Fibroblast of lung (primary cell): Measurements from ENCODE around the gene UHRF1. TPM values are rescaled to one million over a fixed set of nuclear protein-coding genes. Genes with fewer than 3 reads are reported as not detected.
A peak's percentile ranks its signal among the peaks of the same experiment; 100 is the strongest.
"Not testable (repeated sequence)": the region's sequence is repeated elsewhere in the genome, so short reads cannot be mapped to it uniquely, and the experiment has no call there.

Experiments
- DNase-seq, 2 donors: peaks; one replicate each; pipeline versions ENCODE4 v3.0.0 to v3.0.0-alpha.2; 2010; ENCODE audit warnings: low read depth in 2 of 2
- H2AFZ ChIP-seq: 2 replicates; pipeline ENCODE4 v1.5.1; 2012; ENCODE audit warnings: low read length, control low read depth, inconsistent platforms
- H3K27ac ChIP-seq: 2 replicates; pipeline ENCODE4 v1.5.1; 2011; ENCODE audit warnings: low read length, control low read depth; ENCODE audit not compliant: insufficient read depth
- H3K27me3 ChIP-seq: 2 replicates; pipeline ENCODE4 v1.5.1; 2011; ENCODE audit warnings: mild to moderate bottlenecking, low read length; ENCODE audit not compliant: control insufficient read depth, insufficient read depth
- H3K36me3 ChIP-seq: 2 replicates; pipeline ENCODE4 v1.5.1; 2011; ENCODE audit warnings: low read length; ENCODE audit not compliant: control insufficient read depth, insufficient read depth
- H3K4me1 ChIP-seq: 2 replicates; pipeline ENCODE4 v1.5.1; 2011; ENCODE audit warnings: low read length; ENCODE audit not compliant: control insufficient read depth, insufficient read depth; ENCODE audit errors: extremely low read depth
- H3K4me2 ChIP-seq: 2 replicates; pipeline ENCODE4 v1.5.1; 2011; ENCODE audit warnings: low read length, control low read depth; ENCODE audit not compliant: insufficient read depth; ENCODE audit errors: extremely low read depth
- H3K4me3 ChIP-seq, 4 experiments: fragments of 200-600 bp in 1 of 4; sonication (generic) in 1 of 4; replicated peaks in 1 of 4; 2 replicates each; pipeline ENCODE4 v1.5.1; 2011 to 2016; ENCODE audit warnings: low read length in 4 of 4, low read depth in 3 of 4, mild to moderate bottlenecking in 3 of 4, control low read depth in 2 of 4, inconsistent platforms in 1 of 4, mixed read lengths in 1 of 4; ENCODE audit not compliant: insufficient read depth in 1 of 4; ENCODE audit errors: control extremely low read depth in 1 of 4
- H3K79me2 ChIP-seq: 2 replicates; pipeline ENCODE4 v1.5.1; 2012; ENCODE audit warnings: mild to moderate bottlenecking, low read length, inconsistent platforms; ENCODE audit not compliant: control insufficient read depth, insufficient read depth
- H3K9ac ChIP-seq: 2 replicates; pipeline ENCODE4 v1.5.1; 2011; ENCODE audit warnings: mild to moderate bottlenecking, low read length, control low read depth; ENCODE audit not compliant: insufficient read depth
- H3K9me3 ChIP-seq: 2 replicates; pipeline ENCODE4 v1.5.1; 2012; ENCODE audit warnings: low read depth, low read length; ENCODE audit not compliant: control insufficient read depth, insufficient read depth
- H4K20me1 ChIP-seq: 2 replicates; pipeline ENCODE4 v1.5.1; 2011; ENCODE audit warnings: low read length; ENCODE audit not compliant: control insufficient read depth, insufficient read depth; ENCODE audit errors: extremely low read depth
- CTCF ChIP-seq, 2 donors: IDR thresholded peaks in 1 of 2; conservative IDR thresholded peaks in 1 of 2; 1 replicate in 1 of 2; 2 replicates in 1 of 2; pipeline ENCODE4 v1.5.1; 2011 to 2012; ENCODE audit warnings: low read length in 2 of 2, control low read depth in 1 of 2, inconsistent platforms in 1 of 2, low read depth in 1 of 2, mild to moderate bottlenecking in 1 of 2
- EZH2 ChIP-seq: IDR thresholded peaks from 2 replicates; pipeline ENCODE4 v1.5.1; 2012; ENCODE audit warnings: low read length, control low read depth, mild to moderate bottlenecking; ENCODE audit errors: missing control alignments
- polyA plus RNA-seq, 2 donors: library from polyadenylated mRNA; depleted of rRNA in 1 of 2; stranded (reverse) in 1 of 2; unstranded in 1 of 2; fragments of >200 nt; gene quantifications; 2 replicates each; pipeline ENCODE4 v1.2.1, GENCODE V29; 2011 to 2012; ENCODE audit warnings: missing spikeins in 1 of 2
- total RNA-seq: library from RNA; depleted of rRNA; stranded (reverse); fragments of >200 nt; gene quantifications from 2 replicates; pipeline ENCODE4 v1.2.1, GENCODE V29; 2014

The UHRF1 gene
- total and polyA plus RNA-seq, 2 donors (not counting 1 experiment from before 2014, with no cell fraction given) = 11.6 to 15.0 TPM

DNA sequence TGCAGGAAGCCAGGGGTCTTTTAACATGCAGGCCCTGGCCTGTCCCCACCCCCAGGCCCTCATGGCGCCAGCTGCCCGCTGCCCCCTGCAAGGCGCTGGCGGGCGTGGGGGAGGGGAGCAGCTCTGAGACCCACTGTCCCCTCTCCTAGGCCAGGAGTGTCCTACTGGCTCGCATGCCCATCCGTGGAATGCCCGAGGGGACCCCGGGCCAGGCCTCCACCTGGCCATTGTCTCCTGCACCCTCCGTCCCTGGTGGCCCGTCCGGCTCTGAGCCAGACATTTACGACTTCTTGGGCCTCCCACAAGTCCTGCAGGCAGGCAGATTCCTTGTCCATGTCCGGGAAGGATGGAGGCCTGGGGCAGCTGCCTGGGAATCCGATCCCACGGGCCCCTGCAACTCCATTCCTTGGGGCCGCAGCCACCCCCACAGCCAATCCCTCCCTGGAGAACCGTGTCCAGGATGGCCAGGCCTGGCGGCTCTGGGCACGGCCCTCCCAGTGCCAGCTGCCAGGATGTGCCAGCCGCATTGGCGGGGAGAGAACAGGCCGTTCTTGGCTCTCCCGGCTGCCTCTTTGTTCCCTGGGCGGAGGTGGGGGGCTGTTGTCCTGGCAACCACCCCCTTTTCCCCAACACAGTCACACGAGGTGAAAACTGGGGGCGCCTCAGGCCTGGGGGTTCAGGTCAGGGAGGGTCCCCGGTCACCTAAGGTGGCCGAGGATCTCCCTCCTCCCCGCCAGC lies 31.4 kb upstream of the UHRF1 start:
- Histone ChIP-seq H2AFZ (peak overlapping the region; percentile 46), H3K27ac (no peak overlapping the region), H3K9me3 (no peaks in the 10 kb centered on the region), H3K79me2 (no peaks in the 10 kb centered on the region), H3K4me2 (no peak overlapping the region), H3K9ac (no peak overlapping the region), H3K36me3 (no peaks in the 10 kb centered on the region), H3K4me1 (no peaks in the 10 kb centered on the region), H3K4me3 (no peak overlapping the region), H4K20me1 (no peaks in the 10 kb centered on the region), H3K27me3 (no peaks in the 10 kb centered on the region)
- DNase-seq = no peak
- no peak for TF ChIP-seq CTCF (conservative IDR thresholded peaks at IDR 0.05 in 1 of 2, IDR thresholded peaks at IDR 0.05 in 1 of 2; ENCODE audit: low read depth in 1 of 2, low read length in 2 of 2)
- TF ChIP-seq EZH2 = no peak

- H2AFZ ChIP-seq = no peak overlapping the region
- no peaks in the 10 kb centered on the region for H3K4me1 ChIP-seq
- H3K4me3 ChIP-seq = no peak overlapping the region
- no peak overlapping the region for H3K27ac ChIP-seq
- TF ChIP-seq EZH2 (no peak), CTCF (conservative IDR thresholded peaks at IDR 0.05 in 1 of 2, IDR thresholded peaks at IDR 0.05 in 1 of 2; ENCODE audit: low read depth in 1 of 2, low read length in 2 of 2) (no peak)
- H3K36me3 ChIP-seq = no peaks in the 10 kb centered on the region
- H3K79me2 ChIP-seq = no peaks in the 10 kb centered on the region
- H3K9ac ChIP-seq = no peak overlapping the region
- no peaks in the 10 kb centered on the region for H3K9me3 ChIP-seq
- H3K27me3 ChIP-seq = no peaks in the 10 kb centered on the region
- H3K4me2 ChIP-seq = no peak overlapping the region
- no peaks in the 10 kb centered on the region for H4K20me1 ChIP-seq
- DNase-seq = no peak
These were observed 30.8 kb upstream of the UHRF1 start for GRCh38 chr19:4878491-4878968.

GRCh38 chr19:4879041-4879440 lies 30.3 kb upstream of the UHRF1 start:
- H3K4me3 ChIP-seq = no peak overlapping the region
- H3K27me3 ChIP-seq = no peaks in the 10 kb centered on the region
- no peak overlapping the region for H2AFZ ChIP-seq
- no peak for DNase-seq
- H4K20me1 ChIP-seq = no peaks in the 10 kb centered on the region
- H3K9me3 ChIP-seq = no peaks in the 10 kb centered on the region
- H3K4me2 ChIP-seq = no peak overlapping the region
- no peak overlapping the region for H3K27ac ChIP-seq
- H3K36me3 ChIP-seq = no peaks in the 10 kb centered on the region
- TF ChIP-seq CTCF (conservative IDR thresholded peaks at IDR 0.05 in 1 of 2, IDR thresholded peaks at IDR 0.05 in 1 of 2; ENCODE audit: low read depth in 1 of 2, low read length in 2 of 2) (no peak), EZH2 (no peak)
- H3K9ac ChIP-seq = no peak overlapping the region
- no peaks in the 10 kb centered on the region for H3K79me2 ChIP-seq
- no peaks in the 10 kb centered on the region for H3K4me1 ChIP-seq

DNA sequence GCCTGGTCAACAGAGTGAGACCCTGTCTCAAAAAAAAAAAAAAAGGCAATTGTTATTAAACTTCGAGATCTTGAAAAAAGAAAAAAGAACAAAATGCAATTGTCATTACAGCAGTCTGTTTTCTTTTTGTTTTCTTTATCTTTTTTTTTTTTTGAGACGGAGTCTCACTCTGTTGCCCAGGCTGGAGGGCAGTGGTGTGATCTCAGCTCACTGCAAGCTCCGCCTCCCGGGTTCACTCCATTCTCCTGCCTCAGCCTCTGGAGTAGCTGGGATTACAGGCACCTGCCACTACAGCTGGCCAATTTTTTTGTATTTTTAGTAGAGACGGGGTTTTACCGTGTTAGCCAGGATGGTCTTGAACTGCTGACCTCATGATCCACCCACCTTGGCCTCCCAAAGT lies 26.4 kb upstream of the UHRF1 start:
- not testable (repeated sequence) for H2AFZ ChIP-seq, H3K27ac ChIP-seq, H3K4me2 ChIP-seq, DNase-seq, H3K9ac ChIP-seq, H3K36me3 ChIP-seq, H3K4me3 ChIP-seq, H3K27me3 ChIP-seq, H4K20me1 ChIP-seq, H3K9me3 ChIP-seq, H3K79me2 ChIP-seq, H3K4me1 ChIP-seq
